T-helper 17 cell (primary cell): Measurements from ENCODE around the gene AGAP5. TPM values are rescaled to one million over a fixed set of nuclear protein-coding genes. Genes with fewer than 3 reads are reported as not detected.
"Not testable (repeated sequence)": the region's sequence is repeated elsewhere in the genome, so short reads cannot be mapped to it uniquely, and the experiment has no call there.

Experiments
- ATAC-seq: fragments of 150-1000 bp; cut with Tn5 transposase; 2 replicates; pipeline ENCODE4 v1.10.0; 2021; ENCODE audit warnings: mild to moderate bottlenecking, moderate library complexity
- DNase-seq, 3 donors: peaks; one replicate each; pipeline versions ENCODE4 v3.0.0 to v3.0.0-alpha.2; 2020 to 2021
- H3K9me3 ChIP-seq: one replicate; pipeline ENCODE4 v1.7.0; 2013; ENCODE audit warnings: low read length, mild to moderate bottlenecking; ENCODE audit not compliant: control insufficient read depth, poor library complexity, severe bottlenecking
- H3K27ac Mint-ChIP-seq: one replicate; pipeline ENCODE4 v1.8.0; 2022; ENCODE audit warnings: mild to moderate bottlenecking, moderate library complexity, mixed read lengths
- H3K27me3 Mint-ChIP-seq: one replicate; pipeline ENCODE4 v1.8.0; 2022; ENCODE audit warnings: mixed read lengths
- H3K36me3 Mint-ChIP-seq: one replicate; pipeline ENCODE4 v1.8.0; 2022; ENCODE audit warnings: low read depth, mixed read lengths
- H3K4me1 Mint-ChIP-seq: one replicate; pipeline ENCODE4 v1.8.0; 2022; ENCODE audit warnings: mild to moderate bottlenecking, mixed read lengths
- H3K4me3 Mint-ChIP-seq: one replicate; pipeline ENCODE4 v1.8.0; 2022; ENCODE audit warnings: mild to moderate bottlenecking, moderate library complexity, mixed read lengths
- total RNA-seq, 4 donors: library from RNA in 2 of 4; stranded (reverse) in 2 of 4; gene quantifications; one replicate each; pipeline ENCODE4 v1.2.3 and lab custom pipeline; 2022 to 2026

The AGAP5 gene
- total RNA-seq, 2 donors from 2014 or later, result 7.7 to 8.2 TPM

DNA sequence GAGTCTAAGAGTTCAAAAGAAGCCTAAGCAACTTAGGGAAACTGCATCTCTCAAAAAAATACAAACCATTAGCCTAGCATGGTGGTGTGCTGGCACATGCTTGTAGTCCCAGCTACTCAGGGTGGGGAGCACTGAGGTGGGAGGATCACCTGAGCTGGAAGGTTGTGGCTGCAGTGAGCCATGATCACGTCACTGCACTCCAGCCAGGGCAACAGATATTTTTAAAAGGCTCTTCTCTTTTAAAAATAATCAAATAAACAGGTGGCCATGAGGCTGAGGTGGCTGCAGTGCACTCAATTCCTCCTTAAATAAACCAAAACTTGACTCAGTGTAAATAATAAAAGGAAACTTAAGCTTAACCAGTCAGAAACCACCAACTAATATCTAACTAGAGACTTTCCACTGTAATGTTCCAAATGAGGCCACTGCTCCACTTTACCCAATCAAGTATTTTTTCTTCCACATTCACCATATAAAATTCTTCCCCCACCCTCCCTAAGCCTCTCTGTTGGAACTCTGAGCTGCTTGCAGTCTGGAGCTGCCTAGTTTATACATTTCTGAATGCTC is 7.7 kb upstream of the AGAP5 start:
- DNase-seq, H3K27ac Mint-ChIP-seq, H3K27me3 Mint-ChIP-seq, ATAC-seq, H3K36me3 Mint-ChIP-seq, H3K9me3 ChIP-seq, H3K4me3 Mint-ChIP-seq, H3K4me1 Mint-ChIP-seq: not testable (repeated sequence)

DNA sequence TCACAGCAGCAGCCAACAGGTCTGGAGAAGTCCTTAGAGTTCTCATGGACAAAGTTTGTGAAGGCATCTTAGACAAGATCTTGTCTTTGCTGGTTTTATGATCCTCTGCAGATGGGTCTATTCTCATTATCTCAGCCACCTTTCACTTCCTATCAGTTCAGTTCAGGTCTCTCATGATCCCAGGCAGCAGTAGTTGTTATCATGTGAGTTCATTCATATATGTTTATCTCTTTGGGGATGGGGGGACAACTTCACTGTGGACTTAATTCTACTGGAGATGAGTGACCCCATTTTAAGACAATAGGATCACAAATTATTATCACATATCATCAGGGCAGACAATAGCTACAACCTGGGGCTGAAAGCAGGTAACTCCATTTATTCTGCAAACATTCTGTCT is 6.0 kb upstream of the AGAP5 start:
- not testable (repeated sequence) for H3K27ac Mint-ChIP-seq, ATAC-seq, H3K36me3 Mint-ChIP-seq, H3K4me3 Mint-ChIP-seq, H3K4me1 Mint-ChIP-seq, H3K27me3 Mint-ChIP-seq, H3K9me3 ChIP-seq, DNase-seq

DNA sequence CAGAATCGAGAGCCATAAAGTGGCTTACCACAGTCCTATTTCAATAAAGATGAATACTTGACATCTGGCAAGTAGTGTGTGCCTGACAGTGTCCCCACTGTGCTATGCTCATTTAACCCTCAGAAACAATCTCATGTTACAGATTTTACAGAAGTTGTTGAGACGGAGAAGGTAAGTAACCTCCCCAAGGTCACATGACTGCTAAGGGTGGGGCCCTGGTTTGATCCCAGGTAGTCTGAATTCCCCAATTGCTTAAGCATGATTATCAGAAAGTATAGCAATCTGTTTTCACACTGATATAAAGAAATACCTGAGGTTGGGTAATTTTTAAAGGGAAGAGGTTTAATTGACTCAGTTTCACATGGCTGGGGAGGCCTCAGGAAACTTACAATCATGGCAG is 910 bp upstream of the AGAP5 start:
- ATAC-seq, H3K36me3 Mint-ChIP-seq, H3K27me3 Mint-ChIP-seq, H3K4me1 Mint-ChIP-seq, H3K27ac Mint-ChIP-seq, DNase-seq, H3K9me3 ChIP-seq, H3K4me3 Mint-ChIP-seq: not testable (repeated sequence)

DNA sequence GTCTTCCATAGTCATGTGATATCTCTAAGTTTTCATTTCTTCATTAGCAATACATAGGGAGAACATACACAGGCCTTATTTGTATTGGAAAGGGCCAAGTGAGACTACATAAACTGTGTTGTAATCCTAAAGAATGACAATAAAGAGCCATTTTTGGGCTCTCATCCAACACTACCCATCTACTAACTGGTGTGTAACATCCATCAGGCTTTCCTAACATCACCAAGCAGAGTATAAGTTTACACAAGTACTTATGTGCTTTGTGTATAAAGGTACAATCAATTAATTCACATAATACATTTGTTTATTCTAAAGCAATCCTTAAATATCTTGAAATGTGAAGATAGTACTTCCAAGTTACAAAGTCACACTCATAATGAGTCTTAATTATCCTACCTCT is 2.6 kb downstream of the AGAP5 start:
- not testable (repeated sequence) for H3K27me3 Mint-ChIP-seq, H3K4me1 Mint-ChIP-seq, ATAC-seq, H3K27ac Mint-ChIP-seq, DNase-seq, H3K9me3 ChIP-seq, H3K4me3 Mint-ChIP-seq, H3K36me3 Mint-ChIP-seq

DNA sequence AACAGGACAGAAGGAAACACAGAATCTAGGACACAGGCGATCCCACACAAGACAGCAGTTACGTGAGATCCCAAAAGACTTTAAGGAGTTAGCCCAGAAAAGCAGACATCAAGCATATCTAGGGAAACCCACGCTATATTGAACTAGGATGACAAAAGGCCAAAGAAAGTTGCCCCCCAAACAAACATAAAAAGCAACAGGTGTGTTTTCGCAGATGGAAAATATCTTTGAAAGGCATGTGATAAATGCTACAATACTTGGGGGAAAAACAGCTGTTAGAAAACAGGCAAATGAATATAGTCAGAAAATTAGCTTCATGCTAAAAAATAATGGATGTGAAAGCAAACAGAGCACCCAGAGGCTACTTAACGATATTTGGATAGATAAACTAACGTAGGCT is 7.2 kb downstream of the AGAP5 start:
- H3K9me3 ChIP-seq, result not testable (repeated sequence)

DNA sequence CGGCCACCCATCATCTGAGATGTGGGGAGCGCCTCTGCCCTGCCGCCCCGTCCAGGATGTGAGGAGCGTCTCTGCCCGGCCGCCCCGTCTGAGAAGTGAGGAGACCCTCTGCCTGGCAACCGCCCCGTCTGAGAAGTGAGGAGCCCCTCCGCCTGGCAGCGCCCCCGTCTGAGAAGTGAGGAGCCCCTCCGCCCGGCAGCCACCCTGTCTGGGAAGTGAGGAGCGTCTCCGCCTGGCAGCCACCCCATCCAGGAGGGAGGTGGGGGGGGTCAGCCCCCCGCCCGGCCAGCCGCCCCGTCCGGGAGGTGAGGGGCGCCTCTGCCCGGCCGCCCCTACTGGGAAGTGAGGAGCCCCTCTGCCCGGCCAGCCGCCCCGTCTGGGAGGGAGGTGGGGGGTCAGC is 8.3 kb downstream of the AGAP5 start:
- H3K27me3 Mint-ChIP-seq, ATAC-seq, H3K27ac Mint-ChIP-seq, DNase-seq, H3K36me3 Mint-ChIP-seq, H3K4me3 Mint-ChIP-seq, H3K9me3 ChIP-seq, H3K4me1 Mint-ChIP-seq: not testable (repeated sequence)

More for the DNA sequence above, 7.2 kb downstream of the AGAP5 start:
- DNase-seq, H3K27me3 Mint-ChIP-seq, ATAC-seq, H3K4me3 Mint-ChIP-seq, H3K4me1 Mint-ChIP-seq, H3K36me3 Mint-ChIP-seq, H3K27ac Mint-ChIP-seq: not testable (repeated sequence)

DNA sequence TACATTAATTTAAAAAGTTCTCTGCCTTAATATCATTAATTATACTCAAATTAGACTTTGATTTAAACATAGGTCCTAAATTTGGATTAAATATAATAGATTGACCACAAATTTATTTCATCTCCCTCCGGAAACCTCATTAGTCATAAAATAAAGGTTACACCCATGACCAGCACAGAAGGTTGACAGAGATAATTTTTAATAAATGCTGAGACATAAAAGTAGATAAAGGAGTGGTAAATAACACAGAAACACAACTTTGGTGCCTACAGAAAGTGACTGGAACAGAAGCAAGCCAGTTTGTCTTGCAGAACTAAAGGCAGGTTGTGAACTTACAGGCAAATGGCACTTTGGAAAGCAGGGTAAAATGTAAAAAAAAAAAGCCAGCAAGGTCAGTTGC is 10.3 kb downstream of the AGAP5 start:
- not testable (repeated sequence) for H3K27ac Mint-ChIP-seq, H3K36me3 Mint-ChIP-seq, H3K4me1 Mint-ChIP-seq, H3K4me3 Mint-ChIP-seq, ATAC-seq, H3K27me3 Mint-ChIP-seq, H3K9me3 ChIP-seq, DNase-seq

DNA sequence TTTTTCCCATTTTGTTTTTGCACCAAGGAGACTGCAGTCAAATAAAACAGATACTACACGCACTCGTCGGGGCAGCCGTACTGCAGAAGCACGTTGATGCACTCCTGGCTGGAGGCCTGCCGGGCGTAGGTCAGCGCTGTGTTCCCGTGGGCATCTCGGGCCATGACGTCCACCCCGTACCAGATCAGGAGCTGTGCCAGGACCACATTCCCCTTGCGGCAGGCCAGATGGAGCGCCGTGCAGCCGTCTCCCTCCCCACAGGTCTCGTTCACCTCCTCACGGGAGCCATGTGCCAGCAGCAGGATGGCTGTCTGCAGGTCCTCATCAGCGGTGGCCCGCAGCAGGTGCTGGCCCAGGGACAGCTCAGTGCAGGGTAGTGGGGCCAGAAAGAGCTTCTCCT is 23.4 kb downstream of the AGAP5 start:
- not testable (repeated sequence) for H3K9me3 ChIP-seq, ATAC-seq, DNase-seq, H3K27ac Mint-ChIP-seq, H3K36me3 Mint-ChIP-seq, H3K27me3 Mint-ChIP-seq, H3K4me1 Mint-ChIP-seq, H3K4me3 Mint-ChIP-seq

DNA sequence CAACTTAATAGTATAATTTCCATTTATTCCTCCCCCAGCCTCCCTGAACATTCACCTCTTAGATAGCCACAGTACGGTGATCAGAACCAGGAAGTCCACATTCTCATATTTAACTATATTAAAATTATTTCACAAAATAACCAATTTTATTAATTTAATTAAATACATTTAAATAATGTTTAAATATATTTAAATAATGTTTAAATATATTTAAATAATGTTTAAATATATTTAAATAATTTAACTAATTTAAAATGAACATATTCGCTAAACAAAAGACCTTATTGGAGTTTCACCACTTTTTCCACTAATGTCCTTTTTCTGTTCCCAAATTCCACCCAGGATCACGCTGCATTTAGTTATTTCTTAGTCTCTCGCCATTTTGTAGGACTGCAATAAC is 29.5 kb downstream of the AGAP5 start:
- not testable (repeated sequence) for H3K9me3 ChIP-seq, H3K36me3 Mint-ChIP-seq, DNase-seq, H3K4me1 Mint-ChIP-seq, H3K27ac Mint-ChIP-seq, ATAC-seq, H3K4me3 Mint-ChIP-seq, H3K27me3 Mint-ChIP-seq

DNA sequence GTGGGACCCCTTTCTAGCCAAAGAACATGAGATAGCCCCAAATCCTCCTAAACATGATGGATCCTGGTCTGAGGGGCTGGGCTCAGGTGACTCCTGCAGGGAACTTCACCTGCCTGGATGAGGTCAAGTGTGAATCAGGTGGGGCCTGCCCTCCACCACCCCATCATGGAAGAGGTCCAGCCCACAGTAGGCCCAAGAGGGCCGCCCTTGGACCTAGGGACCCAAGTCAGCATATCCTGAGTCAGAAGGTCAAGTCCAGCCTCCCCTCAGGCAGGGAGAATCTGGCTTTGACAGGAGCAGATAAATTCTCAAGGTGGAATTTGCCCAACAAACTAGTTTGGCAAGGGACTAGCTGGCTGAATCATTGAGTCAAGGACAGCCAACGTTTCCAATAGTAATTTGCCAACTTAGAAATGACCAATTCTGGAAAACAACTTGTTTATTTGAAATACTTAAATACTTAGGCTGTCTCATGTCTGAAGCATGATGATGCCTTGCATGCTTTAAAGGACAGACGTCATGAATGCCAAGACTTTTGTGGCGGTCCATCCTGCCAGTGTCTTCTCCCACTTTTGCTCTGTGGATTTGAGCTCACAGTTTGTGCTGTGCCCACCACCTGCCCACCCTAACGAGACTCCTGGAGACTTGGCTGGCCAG is 31.6 kb downstream of the AGAP5 start:
- not testable (repeated sequence) for DNase-seq, H3K4me3 Mint-ChIP-seq, H3K27me3 Mint-ChIP-seq, ATAC-seq, H3K9me3 ChIP-seq, H3K4me1 Mint-ChIP-seq, H3K27ac Mint-ChIP-seq, H3K36me3 Mint-ChIP-seq

DNA sequence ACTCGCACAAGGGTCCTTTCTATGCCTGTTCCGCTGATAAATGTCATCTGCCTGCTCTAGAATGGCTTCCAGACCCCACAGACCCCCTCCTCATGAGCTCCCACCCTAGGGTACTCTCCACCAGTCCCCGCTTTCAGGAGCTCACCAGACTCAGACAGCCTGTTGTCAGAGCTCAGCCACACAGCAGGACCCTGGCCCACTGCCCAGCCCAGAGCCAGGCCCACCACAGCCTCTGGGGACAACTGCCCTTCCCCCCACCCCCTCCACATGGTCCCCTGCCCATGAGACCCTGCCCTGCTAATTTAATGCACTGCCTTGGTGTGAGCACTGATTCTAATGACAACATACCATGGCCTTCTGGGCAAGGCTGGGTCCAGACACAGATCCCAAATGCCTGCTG is 32.3 kb downstream of the AGAP5 start:
- H3K36me3 Mint-ChIP-seq, H3K27me3 Mint-ChIP-seq, ATAC-seq, H3K27ac Mint-ChIP-seq, H3K9me3 ChIP-seq, DNase-seq, H3K4me1 Mint-ChIP-seq, H3K4me3 Mint-ChIP-seq: not testable (repeated sequence)

DNA sequence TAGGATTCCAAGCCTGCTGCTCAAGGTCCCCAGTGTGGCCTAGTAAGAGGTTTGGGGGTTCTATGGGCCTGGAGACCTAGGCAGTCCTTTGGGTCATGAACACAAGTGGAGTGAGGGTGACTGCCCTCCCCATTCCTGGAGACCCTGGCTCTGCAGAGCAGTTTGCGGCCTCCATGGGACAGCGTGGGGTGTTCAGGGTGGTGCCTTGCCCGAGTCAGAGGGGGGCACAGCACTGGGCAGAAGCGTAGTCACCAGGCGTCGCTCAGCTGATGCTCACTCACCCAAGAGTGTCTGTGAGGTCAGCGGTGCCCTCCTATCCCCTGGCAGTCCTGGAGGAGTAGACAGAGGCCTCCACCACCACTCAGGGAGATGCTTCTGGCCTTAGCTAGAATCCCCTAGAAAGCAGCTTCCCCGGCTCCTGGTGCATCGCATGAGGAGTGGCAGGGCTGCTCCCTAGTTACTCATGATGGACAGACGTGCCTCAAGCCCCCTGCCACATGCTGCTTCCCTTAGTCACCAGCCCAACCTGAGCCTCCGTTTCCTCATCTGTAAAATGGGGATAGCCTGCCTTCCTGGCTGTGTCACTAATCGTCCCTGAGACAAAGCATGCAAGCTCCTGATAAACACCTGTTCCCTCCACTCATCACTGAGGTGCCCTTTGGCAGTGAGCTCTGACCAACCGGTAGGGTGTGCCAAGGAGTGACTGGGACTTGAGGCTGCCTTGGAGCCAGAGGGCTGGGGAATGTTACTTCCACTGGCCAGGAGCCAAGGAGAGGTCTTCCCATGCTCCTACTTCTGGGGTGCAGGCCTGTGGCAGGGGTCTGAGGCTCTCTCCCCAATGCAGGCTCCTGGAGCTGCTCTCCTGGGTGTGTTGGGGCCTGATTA is 33.5 kb downstream of the AGAP5 start:
- H3K27me3 Mint-ChIP-seq, H3K4me1 Mint-ChIP-seq, H3K36me3 Mint-ChIP-seq, ATAC-seq, H3K4me3 Mint-ChIP-seq, H3K9me3 ChIP-seq, DNase-seq, H3K27ac Mint-ChIP-seq: not testable (repeated sequence)

DNA sequence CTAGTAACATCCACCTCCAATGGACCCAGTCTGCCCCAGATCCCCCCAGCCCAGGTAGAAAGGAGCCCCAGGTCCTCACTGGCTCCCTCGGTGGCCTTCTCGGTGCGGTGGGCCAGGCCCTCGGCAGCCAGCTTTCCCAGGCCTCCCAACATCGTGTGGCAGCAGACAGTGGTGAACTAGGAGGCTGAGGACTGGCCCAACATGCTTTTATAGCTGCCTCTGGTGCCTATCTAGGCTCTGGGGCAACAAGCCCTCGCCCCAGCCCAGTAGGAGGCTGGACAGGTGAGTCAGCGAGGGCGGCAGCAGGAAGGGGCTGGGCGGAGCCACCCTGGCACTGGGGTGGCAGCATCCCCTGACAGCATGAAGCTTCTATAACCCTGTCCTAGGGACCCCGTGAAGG is 34.3 kb downstream of the AGAP5 start:
- H3K9me3 ChIP-seq, H3K27ac Mint-ChIP-seq, ATAC-seq, H3K4me1 Mint-ChIP-seq, DNase-seq, H3K4me3 Mint-ChIP-seq, H3K27me3 Mint-ChIP-seq, H3K36me3 Mint-ChIP-seq: not testable (repeated sequence)
